Activated T-helper 2 cell treated with anti-CD3 and anti-CD28 coated beads, Interferon-gamma antibody, Interleukin-2, Interleukin-4, amounts not matched to agents 10 μg/mL and 5 μg/mL and 100 μg/mL, durations not matched to agents 14 hours and 24 hours and 36 hours (primary cell): Measurements from ENCODE around the gene RPP30. TPM values are rescaled to one million over a fixed set of nuclear protein-coding genes. Genes with fewer than 3 reads are reported as not detected.
A peak's percentile ranks its signal among the peaks of the same experiment; 100 is the strongest.
"Not testable (repeated sequence)": the region's sequence is repeated elsewhere in the genome, so short reads cannot be mapped to it uniquely, and the experiment has no call there.

Experiments used
- DNase-seq: peaks from one replicate; pipeline ENCODE4 v3.0.0; 2021; ENCODE audit warnings: low spot score
- H3K27ac Mint-ChIP-seq: one replicate; pipeline ENCODE4 v1.8.0; 2021; ENCODE audit warnings: mixed read lengths
- H3K27me3 Mint-ChIP-seq: one replicate; pipeline ENCODE4 v1.8.0; 2021; ENCODE audit warnings: low read depth, mixed read lengths
- H3K36me3 Mint-ChIP-seq: one replicate; pipeline ENCODE4 v1.8.0; 2021; ENCODE audit warnings: low read depth, mixed read lengths
- H3K4me1 Mint-ChIP-seq: one replicate; pipeline ENCODE4 v1.8.0; 2021; ENCODE audit warnings: low read depth, mixed read lengths
- H3K4me3 Mint-ChIP-seq: one replicate; pipeline ENCODE4 v1.8.0; 2021; ENCODE audit warnings: low read depth, mild to moderate bottlenecking, moderate library complexity, mixed read lengths
- H3K9me3 Mint-ChIP-seq: one replicate; pipeline ENCODE4 v1.8.0; 2021; ENCODE audit warnings: mixed read lengths
- intact Hi-C: fragments of 100-400 bp; cut with micrococcal nuclease; formaldehyde crosslinking; loops from one replicate; pipeline ENCODE4 v1.15.1; 2023
- total RNA-seq: library from RNA; stranded (reverse); gene quantifications from 2 replicates; pipeline ENCODE4 v1.2.3, GENCODE V29; 2022

Gene RPP30
- total RNA-seq, 1 donor from 2014 or later = 69.1 TPM

- intact Hi-C loops = no loop called here
- peaks cover 63% of the 10 kb centered on the region for H3K36me3 Mint-ChIP-seq
- H3K9me3 Mint-ChIP-seq = no peaks in the 10 kb centered on the region
- H3K27ac Mint-ChIP-seq = no peak overlapping the region
- H3K4me3 Mint-ChIP-seq = no peak overlapping the region
- no peak for DNase-seq
- no peaks in the 10 kb centered on the region for H3K27me3 Mint-ChIP-seq
- H3K4me1 Mint-ChIP-seq = peaks cover 4% of the 10 kb centered on the region
Observed at GRCh38 chr10:90884431-90884830, 12.7 kb downstream of the RPP30 start.

- Mint-ChIP-seq H3K27ac (no peak overlapping the region), H3K9me3 (no peaks in the 10 kb centered on the region), H3K4me3 (no peak overlapping the region), H3K27me3 (no peaks in the 10 kb centered on the region), H3K4me1 (no peaks in the 10 kb centered on the region), H3K36me3 (peaks cover 64% of the 10 kb centered on the region)
- intact Hi-C loops = no loop called here
- no peak for DNase-seq
Observed at GRCh38 chr10:90885176-90885575, 13.4 kb downstream of the RPP30 start.

GRCh38 chr10:90887555-90887954 lies 15.8 kb downstream of the RPP30 start:
- intact Hi-C loops = no loop called here
- Mint-ChIP-seq H3K27ac (no peak overlapping the region), H3K4me3 (no peak overlapping the region), H3K4me1 (no peaks in the 10 kb centered on the region), H3K36me3 (peaks cover 69% of the 10 kb centered on the region), H3K27me3 (no peaks in the 10 kb centered on the region), H3K9me3 (no peaks in the 10 kb centered on the region)
- no peak for DNase-seq

- intact Hi-C loops = no loop called here
- H3K4me3 Mint-ChIP-seq = no peak overlapping the region
- H3K9me3 Mint-ChIP-seq = no peaks in the 10 kb centered on the region
- H3K4me1 Mint-ChIP-seq = no peaks in the 10 kb centered on the region
- DNase-seq = no peak
- H3K27me3 Mint-ChIP-seq = no peaks in the 10 kb centered on the region
- peaks cover 73% of the 10 kb centered on the region for H3K36me3 Mint-ChIP-seq
- no peak overlapping the region for H3K27ac Mint-ChIP-seq
Observed at GRCh38 chr10:90888387-90888786, 16.6 kb downstream of the RPP30 start.

- Mint-ChIP-seq H3K9me3 (no peaks in the 10 kb centered on the region), H3K27me3 (no peaks in the 10 kb centered on the region), H3K27ac (no peak overlapping the region), H3K36me3 (peaks cover 77% of the 10 kb centered on the region), H3K4me3 (no peak overlapping the region), H3K4me1 (peaks cover 1% of the 10 kb centered on the region)
- no peak for DNase-seq
- intact Hi-C loops = no loop called here
Observed at GRCh38 chr10:90889636-90890035, 17.9 kb downstream of the RPP30 start.

GRCh38 chr10:90890347-90890746 lies 18.6 kb downstream of the RPP30 start:
- Mint-ChIP-seq H3K36me3 (peaks cover 73% of the 10 kb centered on the region), H3K27me3 (no peaks in the 10 kb centered on the region), H3K9me3 (no peaks in the 10 kb centered on the region), H3K4me3 (no peak overlapping the region), H3K4me1 (peaks cover 1% of the 10 kb centered on the region), H3K27ac (no peak overlapping the region)
- intact Hi-C loops = no loop called here
- no peak for DNase-seq

GRCh38 chr10:90893190-90893589 lies 21.4 kb downstream of the RPP30 start:
- Mint-ChIP-seq H3K27ac (no peak overlapping the region), H3K9me3 (no peaks in the 10 kb centered on the region), H3K4me1 (peaks cover 11% of the 10 kb centered on the region), H3K4me3 (no peak overlapping the region), H3K36me3 (peaks cover 72% of the 10 kb centered on the region), H3K27me3 (no peaks in the 10 kb centered on the region)
- no peak for DNase-seq
- intact Hi-C loops = no loop called here

GRCh38 chr10:90896916-90897315 lies 25.1 kb downstream of the RPP30 start:
- H3K27me3 Mint-ChIP-seq, intact Hi-C loops, H3K9me3 Mint-ChIP-seq, H3K27ac Mint-ChIP-seq, H3K4me3 Mint-ChIP-seq, DNase-seq: not testable (repeated sequence)
- Mint-ChIP-seq H3K4me1 (peaks cover 11% of the 10 kb centered on the region), H3K36me3 (peaks cover 53% of the 10 kb centered on the region)

- Mint-ChIP-seq H3K27ac (peak overlapping the region; percentile 86), H3K9me3 (no peaks in the 10 kb centered on the region), H3K4me3 (peak overlapping the region; percentile 41), H3K4me1 (peaks cover 21% of the 10 kb centered on the region), H3K36me3 (peaks cover 35% of the 10 kb centered on the region), H3K27me3 (no peaks in the 10 kb centered on the region)
- no peak for DNase-seq
- intact Hi-C loops = loop anchor here (5.0 kb wide), 1 partner anchor 126 kb away; no protein-coding TSS in a partner anchor
Observed at GRCh38 chr10:90905925-90906324, 34.2 kb downstream of the RPP30 start.

GRCh38 chr10:90906596-90906995 lies 34.8 kb downstream of the RPP30 start:
- peaks cover 32% of the 10 kb centered on the region for H3K36me3 Mint-ChIP-seq
- peaks cover 21% of the 10 kb centered on the region for H3K4me1 Mint-ChIP-seq
- intact Hi-C loops = loop anchor here (5.0 kb wide), 1 partner anchor 126 kb away; no protein-coding TSS in a partner anchor
- no peaks in the 10 kb centered on the region for H3K27me3 Mint-ChIP-seq
- H3K4me3 Mint-ChIP-seq = no peak overlapping the region
- peak overlapping the region; percentile 26 for H3K27ac Mint-ChIP-seq
- no peak for DNase-seq
- no peaks in the 10 kb centered on the region for H3K9me3 Mint-ChIP-seq

- Mint-ChIP-seq H3K27ac (no peak overlapping the region), H3K9me3 (no peaks in the 10 kb centered on the region), H3K4me3 (no peak overlapping the region), H3K36me3 (peaks cover 8% of the 10 kb centered on the region), H3K4me1 (peaks cover 12% of the 10 kb centered on the region), H3K27me3 (peaks cover 2% of the 10 kb centered on the region)
- DNase-seq = peak; percentile 18
- intact Hi-C loops = loop anchor here (1.0 to 2.0 kb wide), 2 partner anchors 95 to 340 kb away; no protein-coding TSS in a partner anchor
Observed at GRCh38 chr10:90911133-90912051, 39.6 kb downstream of the RPP30 start.

GRCh38 chr10:90912174-90912573 lies 40.4 kb downstream of the RPP30 start:
- peaks cover 7% of the 10 kb centered on the region for H3K4me1 Mint-ChIP-seq
- no peaks in the 10 kb centered on the region for H3K9me3 Mint-ChIP-seq
- no peak overlapping the region for H3K27ac Mint-ChIP-seq
- H3K27me3 Mint-ChIP-seq = peaks cover 4% of the 10 kb centered on the region
- DNase-seq = no peak
- intact Hi-C loops = no loop called here
- no peak overlapping the region for H3K4me3 Mint-ChIP-seq
- peaks cover under 1% of the 10 kb centered on the region for H3K36me3 Mint-ChIP-seq

GRCh38 chr10:90912854-90913479 lies 41.2 kb downstream of the RPP30 start:
- intact Hi-C loops = no loop called here
- H3K27me3 Mint-ChIP-seq = peaks cover 9% of the 10 kb centered on the region
- no peak overlapping the region for H3K27ac Mint-ChIP-seq
- H3K36me3 Mint-ChIP-seq = no peaks in the 10 kb centered on the region
- DNase-seq = no peak
- H3K4me3 Mint-ChIP-seq = no peak overlapping the region
- H3K9me3 Mint-ChIP-seq = no peaks in the 10 kb centered on the region
- peaks cover 7% of the 10 kb centered on the region for H3K4me1 Mint-ChIP-seq
